Gastroesophageal sphincter (tissue), 3 donors: ENCODE measurements around the gene RAD51B.

Experiments used
- POLR2A ChIP-seq, 2 donors: fragments of 450-650 bp; IDR thresholded peaks; one replicate each; pipeline ENCODE4 v1.6.1; 2017; ENCODE audit warnings: antibody characterized with exemption in 2 of 2, mild to moderate bottlenecking in 2 of 2, moderate library complexity in 1 of 2
- POLR2AphosphoS5 ChIP-seq: sonication (generic); formaldehyde crosslinking; IDR thresholded peaks from one replicate; pipeline ENCODE4 v1.6.1; 2017; ENCODE audit warnings: antibody characterized with exemption
- TF ChIP-seq, protein P1 (sequence below), 4 experiments: fragments of 200-600 bp in 2 of 4; fragments of 450-650 bp in 2 of 4; sonication (generic) in 1 of 4; IDR thresholded peaks; one replicate each; pipeline ENCODE4 v1.5.1; 2017 to 2019; ENCODE audit warnings: antibody characterized with exemption in 4 of 4, mild to moderate bottlenecking in 2 of 4, moderate library complexity in 2 of 4

DNA sequence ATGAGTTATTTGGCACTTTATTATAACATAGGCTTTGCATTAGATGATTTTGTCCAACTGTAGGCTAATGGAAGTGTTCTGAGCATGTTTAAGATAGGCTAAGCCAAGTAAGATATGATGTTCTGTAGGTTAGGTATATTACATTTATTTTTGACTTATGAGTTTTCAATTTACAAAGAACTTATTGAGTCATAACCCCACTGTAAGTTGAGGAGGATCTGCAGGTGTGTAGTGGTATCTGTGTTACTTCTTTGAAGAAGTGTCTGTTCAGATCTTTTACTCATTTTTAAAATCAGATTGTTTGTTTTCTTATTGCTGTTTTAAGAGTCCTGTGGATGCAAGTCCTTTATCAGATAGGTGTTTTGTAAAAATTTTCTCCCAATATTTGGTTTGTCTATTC is 329.2 kb downstream of the RAD51B start:
- TF ChIP-seq, protein P1, sequence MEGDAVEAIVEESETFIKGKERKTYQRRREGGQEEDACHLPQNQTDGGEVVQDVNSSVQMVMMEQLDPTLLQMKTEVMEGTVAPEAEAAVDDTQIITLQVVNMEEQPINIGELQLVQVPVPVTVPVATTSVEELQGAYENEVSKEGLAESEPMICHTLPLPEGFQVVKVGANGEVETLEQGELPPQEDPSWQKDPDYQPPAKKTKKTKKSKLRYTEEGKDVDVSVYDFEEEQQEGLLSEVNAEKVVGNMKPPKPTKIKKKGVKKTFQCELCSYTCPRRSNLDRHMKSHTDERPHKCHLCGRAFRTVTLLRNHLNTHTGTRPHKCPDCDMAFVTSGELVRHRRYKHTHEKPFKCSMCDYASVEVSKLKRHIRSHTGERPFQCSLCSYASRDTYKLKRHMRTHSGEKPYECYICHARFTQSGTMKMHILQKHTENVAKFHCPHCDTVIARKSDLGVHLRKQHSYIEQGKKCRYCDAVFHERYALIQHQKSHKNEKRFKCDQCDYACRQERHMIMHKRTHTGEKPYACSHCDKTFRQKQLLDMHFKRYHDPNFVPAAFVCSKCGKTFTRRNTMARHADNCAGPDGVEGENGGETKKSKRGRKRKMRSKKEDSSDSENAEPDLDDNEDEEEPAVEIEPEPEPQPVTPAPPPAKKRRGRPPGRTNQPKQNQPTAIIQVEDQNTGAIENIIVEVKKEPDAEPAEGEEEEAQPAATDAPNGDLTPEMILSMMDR (IDR thresholded peaks at IDR 0.05): no peak
- TF ChIP-seq POLR2A (IDR thresholded peaks at IDR 0.05): no peak
- TF ChIP-seq POLR2AphosphoS5: no peak
